ENCODE results near the gene RPUSD1. TPM values are rescaled to one million over a fixed set of nuclear protein-coding genes. Genes with fewer than 3 reads are reported as not detected.

The RPUSD1 gene
- total RNA-seq, 1 experiment from 2014 or later = 48.6 TPM

GRCh38 chr16:769184-769784 lies 18.9 kb downstream of the RPUSD1 start:
- no peaks in the 10 kb centered on the region for H3K27me3 ChIP-seq (ENCODE audit: insufficient read depth, low read length)
- Mint-ChIP-seq H3K4me3 (no peak overlapping the region), H3K9me3 (no peaks in the 10 kb centered on the region; a peak in 1 of 5 replicates), H3K36me3 (ENCODE audit: insufficient read depth in 1 of 3, low read depth in 3 of 3) (no peaks in the 10 kb centered on the region), H3K27ac (no peak overlapping the region), H3K4me1 (peaks cover 0 to 3% of the 10 kb centered on the region in 2 experiments; a peak in 1 of 4 replicates), H3K27me3 (ENCODE audit: low read depth) (peaks cover 5% of the 10 kb centered on the region)
- no peak overlapping the region for H4K5ac ChIP-seq (ENCODE audit: insufficient read length, low read depth, low read length)
- H4K20me1 ChIP-seq (ENCODE audit: control insufficient read depth, insufficient read depth, insufficient read length) = no peaks in the 10 kb centered on the region
- H3K4ac ChIP-seq (ENCODE audit: low read depth, low read length) = no peak overlapping the region
- no peak overlapping the region for H3K23ac ChIP-seq (ENCODE audit: insufficient read length, low read depth, low read length)
- H3K18ac ChIP-seq (ENCODE audit: insufficient read length, low read depth, low read length) = no peak overlapping the region
- H2BK5ac ChIP-seq (ENCODE audit: insufficient read length, low read length) = no peak overlapping the region
- no peak overlapping the region for H3K4me2 ChIP-seq (ENCODE audit: insufficient read depth, insufficient read length, low read length)
- H3T11ph ChIP-seq (ENCODE audit: low read length) = no peak overlapping the region
- no peak overlapping the region for H2AFZ ChIP-seq (ENCODE audit: low read length)
- H3K23me2 ChIP-seq (ENCODE audit: insufficient read length, low read depth, low read length, poor library complexity, severe bottlenecking) = no peaks in the 10 kb centered on the region
- no peak overlapping the region for H3K27ac ChIP-seq (ENCODE audit: insufficient read length, low read depth, low read length)
- no peaks in the 10 kb centered on the region for H3K79me1 ChIP-seq (ENCODE audit: insufficient read depth, low read depth, low read length, poor library complexity, severe bottlenecking)
- TF ChIP-seq CTCF (conservative IDR thresholded peaks at IDR 0.05) = no peak
- H3K79me2 ChIP-seq (ENCODE audit: insufficient read depth, low read length) = no peaks in the 10 kb centered on the region
- no peak for DNase-seq
- H3K4me1 ChIP-seq (ENCODE audit: insufficient read depth, low read length) = no peaks in the 10 kb centered on the region
- no peak overlapping the region for H2AK5ac ChIP-seq (ENCODE audit: insufficient read length, low read length)
- H2BK120ac ChIP-seq (ENCODE audit: low read depth, low read length, poor library complexity, severe bottlenecking) = no peak overlapping the region
- H4K91ac ChIP-seq (ENCODE audit: insufficient read length, low read depth, low read length) = no peak overlapping the region
- H3K9me3 ChIP-seq (ENCODE audit: control insufficient read depth, low read depth, low read length) = no peaks in the 10 kb centered on the region
- no peak overlapping the region for H3K9ac ChIP-seq (ENCODE audit: extremely low read depth, insufficient read length, low read length)
- no peak overlapping the region for H2BK12ac ChIP-seq (ENCODE audit: insufficient read length, low read depth, low read length)
- H3K56ac ChIP-seq (ENCODE audit: insufficient read length, low read depth, low read length) = no peak overlapping the region
- no peak overlapping the region for H2BK20ac ChIP-seq (ENCODE audit: low read depth, low read length, poor library complexity, severe bottlenecking)
- H3K14ac ChIP-seq (ENCODE audit: insufficient read depth, low read length) = no peak overlapping the region
- no CpG with 5 or more reads among the region's 20 CpGs for WGBS (ENCODE audit: extremely low coverage, insufficient read length, low lambda C conversion rate)
- H2BK15ac ChIP-seq (ENCODE audit: low read depth, low read length) = no peak overlapping the region
- H4K8ac ChIP-seq (replicated peaks; ENCODE audit: insufficient read length, low read depth, low read length) = no peak overlapping the region

Data from H9 (cell line).